IMR-90 (cell line): ENCODE measurements around the gene ASF1A. TPM values are rescaled to one million over a fixed set of nuclear protein-coding genes. Genes with fewer than 3 reads are reported as not detected.

Source experiments
- ATAC-seq: fragments of 200-7000 bp; cut with Tn5 transposase; 2 replicates; pipeline ENCODE4 v1.9.1; 2020; ENCODE audit warnings: low read depth, mild to moderate bottlenecking, moderate library complexity
- BruUV-seq: library from RNA; stranded (reverse); fragments of 400-500 nt; replicated peaks from 2 replicates; lab custom pipeline; 2021; lab: Mats Ljungman, UMichigan
- CTCF ChIA-PET: fragments of 300-600 bp; formaldehyde crosslinking; extraction: SDS; loops from one replicate; lab custom pipeline; 2021; ENCODE audit warnings: antibody characterized with exemption; lab: Yijun Ruan, JAX
- POLR2A ChIA-PET: fragments of 300-600 bp; sonication (Branson Sonifier 250); formaldehyde crosslinking; loops from one replicate; lab custom pipeline; 2022; ENCODE audit warnings: antibody characterized with exemption; ENCODE audit not compliant: unreplicated experiment; lab: Charles Lee
- DNase-seq: peaks from one replicate; pipeline ENCODE4 v3.0.0; 2013
- H2AFZ ChIP-seq: replicated peaks from 2 replicates; pipeline ENCODE3; 2013; ENCODE audit warnings: low read length, mild to moderate bottlenecking; ENCODE audit not compliant: poor library complexity
- H2AK5ac ChIP-seq: 2 replicates; pipeline ENCODE4 v1.6.1; 2013; ENCODE audit warnings: low read depth, low read length, inconsistent platforms
- H2AK9ac ChIP-seq: replicated peaks from 2 replicates; pipeline ENCODE3; 2013; ENCODE audit warnings: mild to moderate bottlenecking, low read depth, low read length, moderate library complexity; ENCODE audit not compliant: poor library complexity
- H2BK120ac ChIP-seq: 2 replicates; pipeline ENCODE4 v1.6.1; 2013; ENCODE audit warnings: low read depth, low read length, inconsistent platforms
- H2BK15ac ChIP-seq: 3 replicates; pipeline ENCODE4 v1.6.1; 2013; ENCODE audit warnings: low read depth, low read length, inconsistent platforms
- H2BK20ac ChIP-seq: 2 replicates; pipeline ENCODE4 v1.6.1; 2013; ENCODE audit warnings: low read depth, mild to moderate bottlenecking, inconsistent platforms, low read length, moderate library complexity
- H2BK5ac ChIP-seq: 2 replicates; pipeline ENCODE4 v1.6.1; 2013; ENCODE audit warnings: mild to moderate bottlenecking, low read depth, low read length, inconsistent platforms; ENCODE audit not compliant: poor library complexity, severe bottlenecking
- H3K14ac ChIP-seq: replicated peaks from 2 replicates; pipeline ENCODE4 v1.6.1; 2013; ENCODE audit warnings: low read depth, low read length, inconsistent platforms
- H3K18ac ChIP-seq: 2 replicates; pipeline ENCODE4 v1.6.1; 2013; ENCODE audit warnings: low read depth, low read length, control low read depth
- H3K23ac ChIP-seq: 2 replicates; pipeline ENCODE4 v1.6.1; 2013; ENCODE audit warnings: low read depth, low read length, inconsistent platforms
- H3K27ac ChIP-seq: 2 replicates; pipeline ENCODE4 v1.5.1; 2013; ENCODE audit warnings: mild to moderate bottlenecking, control low read depth, low read length; ENCODE audit not compliant: insufficient read depth
- H3K27me3 ChIP-seq: 2 replicates; pipeline ENCODE4 v1.6.1; 2013; ENCODE audit warnings: low read length; ENCODE audit not compliant: control insufficient read depth, insufficient read depth
- H3K36me3 ChIP-seq: 2 replicates; pipeline ENCODE4 v1.6.1; 2013; ENCODE audit warnings: low read length, mixed read lengths; ENCODE audit not compliant: control insufficient read depth, insufficient read depth
- H3K4ac ChIP-seq: 2 replicates; pipeline ENCODE4 v1.6.1; 2013; ENCODE audit warnings: low read depth, low read length, inconsistent platforms
- H3K4me1 ChIP-seq: 2 replicates; pipeline ENCODE4 v1.6.1; 2013; ENCODE audit warnings: low read length, mixed read lengths; ENCODE audit not compliant: control insufficient read depth, insufficient read depth
- H3K4me2 ChIP-seq: 2 replicates; pipeline ENCODE4 v1.6.1; 2013; ENCODE audit warnings: low read depth, mild to moderate bottlenecking, control low read depth, low read length, moderate library complexity
- H3K4me3 ChIP-seq: 2 replicates; pipeline ENCODE4 v1.5.1; 2013; ENCODE audit warnings: low read depth, mild to moderate bottlenecking, control low read depth, low read length, moderate library complexity; ENCODE audit not compliant: insufficient read depth
- H3K56ac ChIP-seq: 2 replicates; pipeline ENCODE4 v1.6.1; 2013; ENCODE audit warnings: low read length, inconsistent platforms; ENCODE audit not compliant: insufficient read depth; ENCODE audit errors: extremely low read depth
- H3K79me1 ChIP-seq, 2 experiments: 2 replicates each; pipeline ENCODE4 v1.6.1; 2013; ENCODE audit warnings: low read length in 2 of 2, inconsistent platforms in 1 of 2, low read depth in 1 of 2
- H3K9ac ChIP-seq: 2 replicates; pipeline ENCODE4 v1.6.1; 2013; ENCODE audit warnings: low read depth, low read length, control low read depth
- H3K9me1 ChIP-seq: 2 replicates; pipeline ENCODE4 v1.6.1; 2013; ENCODE audit warnings: low read length, inconsistent platforms; ENCODE audit not compliant: insufficient read depth
- H3K9me3 ChIP-seq: 2 replicates; pipeline ENCODE4 v1.6.1; 2013; ENCODE audit warnings: low read length; ENCODE audit not compliant: control insufficient read depth, insufficient read depth
- H4K20me1 ChIP-seq: 2 replicates; pipeline ENCODE4 v1.6.1; 2013; ENCODE audit warnings: low read length, inconsistent platforms; ENCODE audit not compliant: insufficient read depth
- H4K5ac ChIP-seq: 2 replicates; pipeline ENCODE4 v1.6.1; 2013; ENCODE audit warnings: mild to moderate bottlenecking, low read depth, low read length, control low read depth
- H4K8ac ChIP-seq, 2 experiments: 2 replicates each; pipeline ENCODE4 v1.6.1; 2013; ENCODE audit warnings: low read depth in 2 of 2, low read length in 2 of 2, control low read depth in 1 of 2, inconsistent platforms in 1 of 2
- H4K91ac ChIP-seq: 2 replicates; pipeline ENCODE4 v1.6.1; 2013; ENCODE audit warnings: low read depth, low read length, inconsistent platforms; ENCODE audit not compliant: insufficient read depth
- BHLHE40 ChIP-seq: fragments of 150-350 bp; IDR thresholded peaks from 2 replicates; pipeline ENCODE4 v1.6.1; 2016; ENCODE audit warnings: mild to moderate bottlenecking, low read depth, low read length
- CEBPB ChIP-seq: IDR thresholded peaks from 2 replicates; pipeline ENCODE4 v1.6.1; 2012; ENCODE audit warnings: low read depth, low read length, improper control_type of control experiment
- CHD1 ChIP-seq: IDR thresholded peaks from 2 replicates; pipeline ENCODE4 v1.6.1; 2012; ENCODE audit warnings: low read depth, low read length, improper control_type of control experiment
- FOS ChIP-seq: fragments of 150-350 bp; IDR thresholded peaks from 2 replicates; pipeline ENCODE4 v1.6.1; 2016; ENCODE audit warnings: low read depth, low read length
- MAFK ChIP-seq: IDR thresholded peaks from 2 replicates; pipeline ENCODE4 v1.6.1; 2012; ENCODE audit warnings: low read depth, low read length, improper control_type of control experiment
- MAZ ChIP-seq: IDR thresholded peaks from 2 replicates; pipeline ENCODE4 v1.6.1; 2012; ENCODE audit warnings: low read depth, mild to moderate bottlenecking, low read length, improper control_type of control experiment, moderate library complexity, borderline replicate concordance
- MXI1 ChIP-seq: IDR thresholded peaks from 2 replicates; pipeline ENCODE4 v1.6.1; 2012; ENCODE audit warnings: low read depth, mild to moderate bottlenecking, low read length, moderate library complexity, borderline replicate concordance
- NFE2L2 ChIP-seq: fragments of 150-350 bp; IDR thresholded peaks from 2 replicates; pipeline ENCODE4 v1.6.1; 2016; ENCODE audit warnings: low read depth, mild to moderate bottlenecking, low read length
- POLR2A ChIP-seq: IDR thresholded peaks from 2 replicates; pipeline ENCODE4 v1.6.1; 2012; ENCODE audit warnings: mild to moderate bottlenecking, low read depth, low read length
- RAD21 ChIP-seq: IDR thresholded peaks from 2 replicates; pipeline ENCODE4 v1.6.1; 2012; ENCODE audit warnings: low read length, improper control_type of control experiment
- RCOR1 ChIP-seq: IDR thresholded peaks from 2 replicates; pipeline ENCODE4 v1.6.1; 2012; ENCODE audit warnings: mild to moderate bottlenecking, low read length, improper control_type of control experiment; ENCODE audit not compliant: insufficient replicate concordance
- RFX5 ChIP-seq: IDR thresholded peaks from 2 replicates; pipeline ENCODE4 v1.8.0; 2012; ENCODE audit warnings: low read depth, mild to moderate bottlenecking, low read length, moderate library complexity
- SMC3 ChIP-seq: fragments of 150-350 bp; IDR thresholded peaks from 2 replicates; pipeline ENCODE4 v1.6.1; 2016; ENCODE audit warnings: low read depth, mild to moderate bottlenecking, antibody characterized with exemption, low read length, moderate library complexity
- WGBS, 2 experiments: methylation state at CpG; one replicate each; pipeline versions ENCODE4 v1.1.5 to v1.1.7; 2013; ENCODE audit warnings: missing lambda C conversion rate in 2 of 2; ENCODE audit not compliant: insufficient read length in 1 of 2; ENCODE audit errors: extremely low coverage in 2 of 2; 5-methylcytosine and 5-hydroxymethylcytosine counted together
- dilution Hi-C: fragments of 300-500 bp; cut with HindIII; formaldehyde crosslinking; loops from one replicate; pipeline ENCODE4 v1.14.3; 2018; ENCODE audit warnings: low sequenced_read_pairs; ENCODE audit not compliant: unreplicated experiment
- in situ Hi-C: fragments of 300-500 bp; cut with MboI; formaldehyde crosslinking; loops from 3 replicates; pipeline ENCODE4 v1.14.3; 2019; ENCODE audit warnings: low sequenced_read_pairs, inconsistent platforms, mixed read lengths
- intact Hi-C: fragments of 100-400 bp; cut with micrococcal nuclease; formaldehyde crosslinking; loops from 2 replicates; pipeline ENCODE4 v1.10.0; 2022
- polyA plus RNA-seq, 3 experiments: library from polyadenylated mRNA; depleted of rRNA; stranded (reverse); fragments of >200 nt; gene quantifications; 2 replicates each; pipeline ENCODE4 v1.2.3, GENCODE V29; 2012; ENCODE audit warnings: low replicate concordance in 1 of 3
- total RNA-seq: library from RNA; depleted of rRNA; stranded (reverse); fragments of >200 nt; gene quantifications from 2 replicates; pipeline ENCODE4 v1.2.3, GENCODE V29; 2012
- TF ChIP-seq, protein P1 (sequence below): fragments of 150-350 bp; IDR thresholded peaks from 2 replicates; pipeline ENCODE4 v1.6.1; 2017; ENCODE audit warnings: mild to moderate bottlenecking, antibody characterized with exemption, low read length, low read depth
- TF ChIP-seq, protein P2 (sequence below): conservative IDR thresholded peaks from 2 replicates; pipeline ENCODE4 v1.5.1; 2012; ENCODE audit warnings: mild to moderate bottlenecking, low read depth, low read length, improper control_type of control experiment
- TF ChIP-seq, protein P3 (sequence below): fragments of 150-350 bp; IDR thresholded peaks from 2 replicates; pipeline ENCODE4 v1.6.1; 2016; ENCODE audit warnings: low read depth, mild to moderate bottlenecking, low read length, moderate library complexity, borderline replicate concordance

Gene ASF1A
- total and polyA plus RNA-seq, 2 of the 4 experiments (the other 2 are of a cell fraction) = 10.1 to 11.1 TPM

DNA sequence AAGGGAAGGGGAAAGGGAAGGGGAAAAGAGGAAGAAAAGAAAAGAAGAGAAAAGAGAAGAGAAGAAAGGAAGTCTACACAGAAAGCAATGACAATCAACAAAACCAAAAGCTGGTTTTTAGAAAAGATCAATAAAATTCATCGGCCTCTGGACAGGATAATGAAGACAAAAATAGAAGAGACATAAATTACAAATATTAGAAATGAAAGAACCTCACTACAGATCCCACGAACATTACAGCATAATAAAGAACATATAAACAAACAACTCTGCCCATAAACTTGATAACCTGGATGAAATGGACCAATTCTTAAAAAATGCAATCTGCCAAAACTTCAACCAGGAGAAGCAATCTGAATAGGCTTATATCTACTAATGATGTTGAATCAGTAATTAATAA lies 20.7 kb upstream of the ASF1A start:
- Histone ChIP-seq H3K4me1 (peaks cover 5% of the 10 kb centered on the region), H3K14ac (no peak overlapping the region), H3K56ac (no peak overlapping the region), H3K9ac (no peak overlapping the region), H3K4me3 (no peak overlapping the region), H2BK20ac (no peak overlapping the region), H3K23ac (no peak overlapping the region), H3K4ac (no peak overlapping the region), H4K8ac (no peak overlapping the region), H2BK15ac (no peak overlapping the region), H3K27me3 (no peaks in the 10 kb centered on the region), H3K79me1 (peaks cover 12 to 17% of the 10 kb centered on the region in 2 experiments; a peak in 3 of 4 replicates), H3K18ac (no peak overlapping the region), H2AFZ (no peak overlapping the region), H3K36me3 (no peaks in the 10 kb centered on the region), H3K9me1 (no peaks in the 10 kb centered on the region), H2BK120ac (no peak overlapping the region), H2AK9ac (no peak overlapping the region), H3K27ac (no peak overlapping the region), H2AK5ac (no peak overlapping the region), H3K4me2 (no peak overlapping the region), H4K20me1 (no peaks in the 10 kb centered on the region), H2BK5ac (no peak overlapping the region), H3K9me3 (no peaks in the 10 kb centered on the region), H4K5ac (no peak overlapping the region), H4K91ac (no peak overlapping the region)
- DNase-seq = no peak
- CTCF ChIA-PET = interaction anchor here (1.4 kb wide), 1 partner anchor 9 kb away, joined by 3 read pairs; no protein-coding TSS in a partner anchor
- dilution Hi-C loops = no loop called here
- BruUV-seq = no TSS peak
- TF ChIP-seq CHD1 = no peak
- TF ChIP-seq, protein P1, sequence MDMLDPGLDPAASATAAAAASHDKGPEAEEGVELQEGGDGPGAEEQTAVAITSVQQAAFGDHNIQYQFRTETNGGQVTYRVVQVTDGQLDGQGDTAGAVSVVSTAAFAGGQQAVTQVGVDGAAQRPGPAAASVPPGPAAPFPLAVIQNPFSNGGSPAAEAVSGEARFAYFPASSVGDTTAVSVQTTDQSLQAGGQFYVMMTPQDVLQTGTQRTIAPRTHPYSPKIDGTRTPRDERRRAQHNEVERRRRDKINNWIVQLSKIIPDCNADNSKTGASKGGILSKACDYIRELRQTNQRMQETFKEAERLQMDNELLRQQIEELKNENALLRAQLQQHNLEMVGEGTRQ = no peak
- TF ChIP-seq, protein P2, sequence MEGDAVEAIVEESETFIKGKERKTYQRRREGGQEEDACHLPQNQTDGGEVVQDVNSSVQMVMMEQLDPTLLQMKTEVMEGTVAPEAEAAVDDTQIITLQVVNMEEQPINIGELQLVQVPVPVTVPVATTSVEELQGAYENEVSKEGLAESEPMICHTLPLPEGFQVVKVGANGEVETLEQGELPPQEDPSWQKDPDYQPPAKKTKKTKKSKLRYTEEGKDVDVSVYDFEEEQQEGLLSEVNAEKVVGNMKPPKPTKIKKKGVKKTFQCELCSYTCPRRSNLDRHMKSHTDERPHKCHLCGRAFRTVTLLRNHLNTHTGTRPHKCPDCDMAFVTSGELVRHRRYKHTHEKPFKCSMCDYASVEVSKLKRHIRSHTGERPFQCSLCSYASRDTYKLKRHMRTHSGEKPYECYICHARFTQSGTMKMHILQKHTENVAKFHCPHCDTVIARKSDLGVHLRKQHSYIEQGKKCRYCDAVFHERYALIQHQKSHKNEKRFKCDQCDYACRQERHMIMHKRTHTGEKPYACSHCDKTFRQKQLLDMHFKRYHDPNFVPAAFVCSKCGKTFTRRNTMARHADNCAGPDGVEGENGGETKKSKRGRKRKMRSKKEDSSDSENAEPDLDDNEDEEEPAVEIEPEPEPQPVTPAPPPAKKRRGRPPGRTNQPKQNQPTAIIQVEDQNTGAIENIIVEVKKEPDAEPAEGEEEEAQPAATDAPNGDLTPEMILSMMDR = no peak
- TF ChIP-seq SMC3 = no peak
- TF ChIP-seq FOS = no peak
- TF ChIP-seq MAFK = no peak
- TF ChIP-seq RAD21 = no peak
- no peak for TF ChIP-seq RCOR1
- no peak for TF ChIP-seq MXI1
- TF ChIP-seq CEBPB = no peak
- TF ChIP-seq MAZ = no peak
- TF ChIP-seq POLR2A = no peak
- TF ChIP-seq, protein P3, sequence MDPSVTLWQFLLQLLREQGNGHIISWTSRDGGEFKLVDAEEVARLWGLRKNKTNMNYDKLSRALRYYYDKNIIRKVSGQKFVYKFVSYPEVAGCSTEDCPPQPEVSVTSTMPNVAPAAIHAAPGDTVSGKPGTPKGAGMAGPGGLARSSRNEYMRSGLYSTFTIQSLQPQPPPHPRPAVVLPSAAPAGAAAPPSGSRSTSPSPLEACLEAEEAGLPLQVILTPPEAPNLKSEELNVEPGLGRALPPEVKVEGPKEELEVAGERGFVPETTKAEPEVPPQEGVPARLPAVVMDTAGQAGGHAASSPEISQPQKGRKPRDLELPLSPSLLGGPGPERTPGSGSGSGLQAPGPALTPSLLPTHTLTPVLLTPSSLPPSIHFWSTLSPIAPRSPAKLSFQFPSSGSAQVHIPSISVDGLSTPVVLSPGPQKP = no peak
- no peak for TF ChIP-seq NFE2L2
- no peak for TF ChIP-seq RFX5
- no peak for TF ChIP-seq BHLHE40
- POLR2A ChIA-PET = no interaction called here
- intact Hi-C loops = no loop called here
- in situ Hi-C loops = no loop called here
- WGBS, 2 experiments = no CpG with 5 or more reads among the region's 2 CpGs
- ATAC-seq = no peak
